Stimulated activated CD4-positive, alpha-beta T cell treated with anti-CD3 and anti-CD28 coated beads, Interleukin-1b, Interleukin-23, amount 100 ng/mL, for 48 hours (primary cell): ENCODE results near the gene SPATA20.

Experiments used
- DNase-seq: peaks from one replicate; pipeline ENCODE4 v3.0.0-alpha.2; 2020

Gene SPATA20

GRCh38 chr17:50581316-50581715, 34.3 kb downstream of the SPATA20 start:
- no peak for DNase-seq

DNA sequence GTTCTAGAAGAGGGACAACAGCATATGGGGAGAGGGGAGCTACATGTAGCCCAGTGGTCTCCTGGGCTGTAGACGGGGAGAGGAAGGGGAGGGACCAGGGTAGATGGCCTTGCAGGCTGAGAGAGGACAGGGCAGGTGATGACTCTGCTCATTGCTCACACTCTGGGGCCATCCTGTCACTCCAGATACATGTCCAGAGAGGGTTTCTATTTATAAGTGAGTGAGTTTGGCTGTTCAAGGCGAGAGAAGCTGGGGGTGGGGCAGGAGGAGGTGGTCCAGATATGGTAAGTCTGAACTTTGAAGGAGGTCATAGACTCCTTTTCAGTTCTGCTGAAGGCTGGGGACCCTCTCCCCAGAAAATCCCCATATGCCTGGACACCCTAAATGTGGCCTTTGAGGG, 35.8 kb downstream of the SPATA20 start:
- DNase-seq: no peak

GRCh38 chr17:50583641-50584040, 36.7 kb downstream of the SPATA20 start:
- DNase-seq: no peak

GRCh38 chr17:50584116-50584515, 37.1 kb downstream of the SPATA20 start:
- no peak for DNase-seq

- no peak for DNase-seq
Observed at GRCh38 chr17:50584749-50585148, 37.8 kb downstream of the SPATA20 start.

GRCh38 chr17:50585346-50585745, 38.4 kb downstream of the SPATA20 start:
- no peak for DNase-seq

- DNase-seq: no peak
Observed at GRCh38 chr17:50585891-50586290, 38.9 kb downstream of the SPATA20 start.

DNA sequence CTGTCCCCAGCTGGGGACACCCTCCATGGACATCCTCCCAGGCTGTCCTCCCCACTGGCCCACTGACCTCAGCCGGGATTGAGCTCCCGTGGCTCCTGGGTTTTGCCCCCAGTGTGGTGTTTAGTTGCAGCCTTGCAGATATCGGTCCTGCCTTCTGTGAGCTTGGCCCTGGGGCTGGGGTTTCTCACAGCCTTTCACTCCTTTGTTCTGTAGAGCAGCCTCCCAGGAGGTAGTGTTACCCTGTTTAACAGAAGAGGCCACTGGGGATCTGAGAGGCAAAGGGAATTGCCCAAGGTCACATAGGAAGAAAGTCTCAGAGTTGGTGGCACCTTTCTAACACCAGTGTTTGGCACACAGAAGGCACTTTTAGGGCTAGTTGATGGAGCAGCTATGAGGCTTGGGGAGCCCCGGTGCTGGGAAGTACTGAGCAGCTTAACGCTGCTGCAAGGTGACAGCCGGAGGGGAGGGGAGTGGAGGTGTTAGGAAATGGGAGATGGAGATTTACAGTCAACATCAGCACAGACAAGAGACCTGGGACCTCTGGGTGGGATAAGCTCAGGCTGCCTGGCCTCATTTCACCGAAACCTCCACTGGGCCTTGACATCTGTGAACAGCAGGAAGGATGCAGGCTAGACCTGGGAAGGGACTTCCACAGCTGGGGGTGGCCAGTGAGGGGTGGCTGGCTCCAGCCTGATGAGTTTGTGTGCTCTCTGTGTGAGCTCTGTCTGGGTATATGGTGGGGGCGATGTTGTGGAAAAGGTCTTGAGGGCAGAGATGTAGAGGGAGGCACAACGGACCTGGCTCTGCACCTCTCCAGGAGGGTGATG, 39.7 kb downstream of the SPATA20 start:
- no peak for DNase-seq

DNA sequence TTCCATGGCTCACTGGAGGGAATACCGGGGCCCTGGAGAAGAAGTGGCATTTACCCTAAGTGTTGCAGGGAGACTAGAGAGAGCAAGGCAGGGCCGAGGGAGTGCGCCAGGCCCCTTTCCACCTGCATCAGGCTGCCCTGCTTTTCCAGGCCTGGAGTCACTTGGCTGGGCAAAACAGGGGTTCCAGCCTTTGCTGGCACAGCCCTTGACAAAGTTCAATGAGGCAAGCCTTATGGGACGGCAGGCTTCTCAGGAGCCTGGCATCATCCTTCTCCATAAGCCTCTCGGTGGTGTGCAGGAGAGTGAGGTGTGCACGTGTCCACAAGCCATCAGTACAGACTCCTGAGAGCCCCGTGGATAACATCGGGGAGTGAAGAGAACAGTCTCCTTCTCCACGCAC, 40.6 kb downstream of the SPATA20 start:
- DNase-seq: no peak

DNA sequence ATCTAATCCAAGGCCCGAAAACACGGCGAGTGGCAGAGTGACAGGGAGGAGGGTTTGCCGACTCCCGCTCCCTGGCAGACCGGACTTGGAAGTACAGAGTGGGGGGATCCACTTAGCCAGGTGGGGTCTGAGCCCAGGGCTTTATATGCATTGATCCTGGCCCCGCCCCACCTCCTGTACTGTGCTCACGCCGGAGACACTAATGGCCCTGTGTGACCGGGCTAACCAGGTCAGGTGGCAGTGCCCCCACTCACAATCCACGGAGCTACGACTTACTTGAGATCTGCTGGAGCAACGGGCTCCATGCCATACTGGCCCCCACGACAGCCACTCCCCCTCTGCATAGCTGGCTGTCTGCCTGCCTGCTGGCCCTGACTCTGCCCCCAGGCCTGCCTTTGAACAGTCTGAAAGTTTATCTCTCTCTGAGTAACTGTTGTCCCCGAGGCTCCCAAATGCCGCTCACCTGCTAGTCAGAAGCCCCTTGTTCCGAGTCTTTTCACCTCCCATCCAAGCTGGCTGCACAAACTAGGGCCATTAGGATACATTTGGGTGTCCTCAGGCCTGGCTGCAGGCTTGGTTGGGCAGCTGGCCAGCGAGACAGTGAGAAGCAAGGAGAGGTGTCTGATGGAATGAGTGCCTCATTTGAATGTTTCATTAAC, 41.5 kb downstream of the SPATA20 start:
- no peak for DNase-seq

DNA sequence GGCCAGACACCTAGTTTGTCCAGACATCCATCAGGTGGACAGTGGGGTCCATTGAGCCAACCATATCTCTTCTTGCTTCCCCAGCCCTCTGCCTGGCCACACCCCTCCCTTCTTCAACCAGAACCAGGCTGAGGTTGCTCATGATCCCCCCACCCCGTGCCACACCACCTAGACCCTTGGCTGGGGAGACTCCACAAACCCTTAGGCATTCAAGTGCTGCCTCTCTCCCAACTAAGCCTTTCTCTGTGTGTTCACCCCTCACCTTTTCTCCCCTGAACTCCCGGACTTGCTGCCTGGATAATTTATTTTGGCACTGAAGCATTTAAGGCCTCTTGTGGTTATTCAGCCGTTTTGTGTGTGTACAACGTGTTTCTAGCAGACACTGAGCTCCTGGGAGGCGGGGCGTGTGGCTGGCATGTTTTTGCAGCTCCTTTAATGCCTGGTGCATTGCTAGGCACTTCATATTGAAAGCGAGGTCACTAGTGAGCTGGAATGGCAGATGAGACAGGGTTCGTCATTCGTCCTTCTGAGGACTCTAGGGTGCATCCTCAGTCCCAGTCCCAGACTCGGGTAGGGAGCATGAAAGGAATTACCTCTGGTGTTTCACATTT, 42.2 kb downstream of the SPATA20 start:
- no peak for DNase-seq

- no peak for DNase-seq
Observed at GRCh38 chr17:50590946-50591737, 44.2 kb downstream of the SPATA20 start.

DNA sequence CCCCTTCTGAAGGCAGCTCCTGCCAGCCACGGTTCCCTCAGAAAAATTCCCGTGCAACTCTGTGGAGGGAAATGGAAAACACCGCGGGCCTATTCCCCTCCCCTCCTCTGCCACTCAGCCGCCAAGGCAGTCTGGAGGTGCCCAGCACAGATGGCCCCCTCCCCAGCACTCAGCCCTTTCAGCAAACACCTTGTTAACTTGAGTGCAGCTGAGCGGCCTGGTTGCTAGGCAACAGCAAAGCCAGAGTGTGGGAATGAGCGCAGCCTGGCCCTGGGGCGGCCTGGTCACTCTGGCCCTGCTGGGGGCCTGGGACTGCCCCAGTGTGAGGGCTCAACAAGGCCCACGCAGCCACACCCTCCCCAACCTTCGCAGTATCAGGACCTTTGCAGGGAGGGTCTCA, 46.3 kb downstream of the SPATA20 start:
- DNase-seq: no peak

- no peak for DNase-seq
Observed at GRCh38 chr17:50594128-50594823, 47.3 kb downstream of the SPATA20 start.

GRCh38 chr17:50594892-50595291, 47.9 kb downstream of the SPATA20 start:
- no peak for DNase-seq

DNA sequence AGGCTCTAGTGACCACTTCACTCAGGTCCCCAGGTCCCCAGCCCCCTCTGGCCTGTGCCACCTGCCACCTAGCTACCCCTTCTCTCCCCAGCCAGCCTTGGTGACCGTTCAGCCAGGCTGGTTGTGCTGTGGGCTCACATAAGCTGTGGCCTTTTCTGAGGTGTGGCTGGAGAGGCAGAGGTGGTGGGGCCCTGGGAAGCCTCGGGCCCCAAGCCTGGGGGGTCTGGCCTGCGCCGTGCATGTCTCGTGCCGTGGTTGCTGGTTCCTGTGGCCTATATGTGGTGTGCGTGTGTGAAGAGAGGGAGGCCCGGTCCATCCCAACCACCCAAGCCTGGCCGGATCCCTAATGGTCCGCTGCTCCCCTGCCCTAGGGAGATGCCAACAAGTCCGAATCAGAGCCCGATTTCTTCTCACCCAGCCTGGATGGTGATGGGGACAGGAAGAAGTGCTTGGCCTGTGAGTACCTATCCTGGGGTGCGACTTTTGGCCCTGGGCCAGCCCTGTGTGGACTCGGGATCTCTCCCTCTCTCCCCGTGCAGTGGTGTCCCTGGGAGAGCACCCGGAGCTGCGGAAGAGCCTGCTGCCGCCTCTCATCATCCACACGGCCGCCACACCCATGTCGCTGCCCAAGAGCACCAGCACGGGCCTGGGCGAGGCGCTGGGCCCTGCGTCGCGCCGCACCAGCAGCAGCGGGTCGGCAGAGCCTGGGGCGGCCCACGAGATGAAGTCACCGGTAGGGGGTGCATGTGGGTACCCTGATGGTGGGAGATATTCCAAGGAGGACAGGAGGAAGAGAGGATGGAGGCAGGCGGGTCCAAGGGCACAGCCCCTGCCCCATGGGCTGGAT, 49.4 kb downstream of the SPATA20 start:
- DNase-seq: no peak

DNA sequence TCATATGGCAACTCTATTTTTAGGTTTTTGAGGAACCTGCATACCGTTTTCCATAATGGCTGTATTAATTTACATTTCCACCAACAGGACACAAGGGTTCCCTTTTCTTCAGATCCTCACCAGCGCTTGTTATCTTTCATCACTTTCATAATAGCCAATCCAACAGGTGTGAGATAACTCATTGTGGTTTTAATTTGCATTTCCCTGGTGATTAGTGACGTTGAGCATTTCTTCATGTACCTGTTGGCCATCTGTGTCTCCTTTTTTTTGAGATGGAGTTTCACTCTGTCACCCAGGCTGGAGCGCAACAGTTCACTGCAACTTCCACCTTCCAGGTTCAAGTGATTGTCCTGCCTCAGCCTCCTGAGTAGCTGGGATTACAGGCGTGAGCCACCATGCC, 51.5 kb downstream of the SPATA20 start:
- no peak for DNase-seq

- DNase-seq: no peak
Observed at GRCh38 chr17:50599606-50600005, 52.6 kb downstream of the SPATA20 start.

GRCh38 chr17:50601823-50602375, 54.9 kb downstream of the SPATA20 start:
- DNase-seq: no peak

GRCh38 chr17:50602836-50603235, 55.9 kb downstream of the SPATA20 start:
- DNase-seq: no peak

- DNase-seq: no peak
Observed at GRCh38 chr17:50603340-50603739, 56.4 kb downstream of the SPATA20 start.
